Upper lobe of left lung (tissue), 4 donors: ENCODE results near the gene DOCK8.

ENCODE experiments used
- POLR2AphosphoS5 ChIP-seq, 2 donors: sonication (generic); formaldehyde crosslinking; IDR thresholded peaks; one replicate each; pipeline ENCODE4 v1.5.1; 2017; ENCODE audit warnings: antibody characterized with exemption in 2 of 2
- TF ChIP-seq, protein P1 (sequence below), 6 experiments: fragments of 450-650 bp in 4 of 6; fragments of 200-600 bp in 2 of 6; sonication (generic) in 2 of 6; IDR thresholded peaks; one replicate each; pipeline ENCODE4 v1.5.1; 2016 to 2019; ENCODE audit warnings: antibody characterized with exemption in 6 of 6

DNA sequence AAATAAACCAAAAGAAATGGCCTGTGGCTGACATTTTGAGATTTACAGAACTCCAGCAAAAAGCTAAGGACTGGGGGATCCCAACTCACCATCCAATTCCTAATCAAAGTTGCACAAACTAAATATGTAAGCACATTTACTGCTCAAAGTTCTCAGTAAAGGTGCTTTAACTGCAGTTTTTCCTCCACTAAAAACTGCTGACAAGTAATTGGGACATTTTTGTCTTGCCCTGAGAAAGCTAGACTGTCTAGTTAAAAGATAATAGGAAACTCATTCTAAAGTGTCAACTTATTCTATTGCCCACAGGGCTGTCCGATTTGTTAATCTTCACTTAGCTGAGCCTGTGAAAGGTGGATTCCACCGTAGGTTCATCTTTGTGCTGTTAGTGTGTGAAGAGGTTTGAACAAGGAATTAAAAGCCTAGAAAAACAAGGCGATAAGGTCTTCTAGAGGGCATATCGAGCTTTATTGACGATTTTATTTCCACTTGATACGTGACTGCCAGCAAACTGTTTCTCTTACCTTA lies 1.0 kb downstream of the DOCK8 start:
- TF ChIP-seq POLR2AphosphoS5 (IDR thresholded peaks at IDR 0.05) = no peak
- TF ChIP-seq, protein P1, sequence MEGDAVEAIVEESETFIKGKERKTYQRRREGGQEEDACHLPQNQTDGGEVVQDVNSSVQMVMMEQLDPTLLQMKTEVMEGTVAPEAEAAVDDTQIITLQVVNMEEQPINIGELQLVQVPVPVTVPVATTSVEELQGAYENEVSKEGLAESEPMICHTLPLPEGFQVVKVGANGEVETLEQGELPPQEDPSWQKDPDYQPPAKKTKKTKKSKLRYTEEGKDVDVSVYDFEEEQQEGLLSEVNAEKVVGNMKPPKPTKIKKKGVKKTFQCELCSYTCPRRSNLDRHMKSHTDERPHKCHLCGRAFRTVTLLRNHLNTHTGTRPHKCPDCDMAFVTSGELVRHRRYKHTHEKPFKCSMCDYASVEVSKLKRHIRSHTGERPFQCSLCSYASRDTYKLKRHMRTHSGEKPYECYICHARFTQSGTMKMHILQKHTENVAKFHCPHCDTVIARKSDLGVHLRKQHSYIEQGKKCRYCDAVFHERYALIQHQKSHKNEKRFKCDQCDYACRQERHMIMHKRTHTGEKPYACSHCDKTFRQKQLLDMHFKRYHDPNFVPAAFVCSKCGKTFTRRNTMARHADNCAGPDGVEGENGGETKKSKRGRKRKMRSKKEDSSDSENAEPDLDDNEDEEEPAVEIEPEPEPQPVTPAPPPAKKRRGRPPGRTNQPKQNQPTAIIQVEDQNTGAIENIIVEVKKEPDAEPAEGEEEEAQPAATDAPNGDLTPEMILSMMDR (IDR thresholded peaks at IDR 0.05) = no peak
